Left lung (tissue), 10 donors: ENCODE results near the gene GPC5. TPM values are rescaled to one million over a fixed set of nuclear protein-coding genes. Genes with fewer than 3 reads are reported as not detected.

Experiments
- ATAC-seq: fragments of 200-7000 bp; cut with Tn5 transposase; one replicate; pipeline ENCODE4 v1.9.1; 2020; ENCODE audit warnings: moderate library complexity
- DNase-seq, 4 donors: peaks; one replicate each; pipeline ENCODE4 v3.0.0-alpha.2; 2013 to 2020
- H3K27ac ChIP-seq, 2 donors: fragments of 200-600 bp; sonication (generic) in 1 of 2; one replicate each; pipeline versions ENCODE4 v1.5.0 to v1.8.0; 2020 to 2021
- H3K27me3 ChIP-seq, 2 donors: fragments of 200-600 bp; sonication (generic) in 1 of 2; one replicate each; pipeline versions ENCODE4 v1.5.0 to v1.8.0; 2020 to 2021
- H3K36me3 ChIP-seq, 2 donors: fragments of 200-600 bp; sonication (generic) in 1 of 2; one replicate each; pipeline versions ENCODE4 v1.5.0 to v1.8.0; 2020 to 2021
- H3K4me1 ChIP-seq, 2 donors: fragments of 200-600 bp; one replicate each; pipeline ENCODE4 v1.8.0; 2021
- H3K4me3 ChIP-seq, 2 donors: fragments of 200-600 bp; sonication (generic) in 1 of 2; one replicate each; pipeline versions ENCODE4 v1.5.0 to v1.8.0; 2020 to 2021; ENCODE audit warnings: mild to moderate bottlenecking in 1 of 2
- H3K9me3 ChIP-seq, 2 donors: fragments of 200-600 bp; sonication (generic) in 1 of 2; one replicate each; pipeline versions ENCODE4 v1.5.0 to v1.8.0; 2020 to 2021
- CTCF ChIP-seq, 2 donors: fragments of 200-600 bp; sonication (generic) in 1 of 2; IDR thresholded peaks; one replicate each; pipeline versions ENCODE4 v1.5.0 to v1.8.0; 2021; ENCODE audit warnings: antibody characterized with exemption in 2 of 2
- intact Hi-C, 2 donors: fragments of 100-400 bp; cut with DNase I; formaldehyde crosslinking; loops; one replicate each; pipeline versions ENCODE4 v1.11.2 to v1.14.2; 2022
- polyA plus RNA-seq, 6 donors: library from polyadenylated mRNA; unstranded; fragments of 120-200 nt; gene quantifications; one replicate each; pipeline ENCODE4 v1.2.1, GENCODE V29; 2013; ENCODE audit not compliant: insufficient read length in 6 of 6
- total RNA-seq, 2 donors: library from RNA; stranded (reverse); fragmentation: NEBNext Ultra II Directional; extraction: Animal tissue kit (Norgen Biotek cat#: 25700); gene quantifications; one replicate each; pipeline ENCODE4 v1.2.1, GENCODE V29; 2021
- donor health status: DM: no; HTN: yes; CAD: no.
- donor health status: DM: no; HTN: no; CAD: no.

The GPC5 gene
- total and polyA plus RNA-seq, 8 donors = 9.2 to 19.5 (median 11.5) TPM

- Histone ChIP-seq H3K27me3 (no peaks in the 10 kb centered on the region), H3K9me3 (peaks cover 0 to 6% of the 10 kb centered on the region in 2 donors), H3K4me3 (no peak overlapping the region), H3K4me1 (peaks cover 3 to 6% of the 10 kb centered on the region in 2 donors), H3K36me3 (no peaks in the 10 kb centered on the region), H3K27ac (no peak overlapping the region)
- TF ChIP-seq CTCF (IDR thresholded peaks at IDR 0.05) = no peak
- ATAC-seq = no peak
- intact Hi-C loops = no loop called here
- DNase-seq = no peak
Measured at GRCh38 chr13:92807966-92808365, 1409.5 kb downstream of the GPC5 start.

GRCh38 chr13:92821324-92821723 lies 1422.9 kb downstream of the GPC5 start:
- H3K9me3 ChIP-seq = no peaks in the 10 kb centered on the region
- no peak for ATAC-seq
- no peaks in the 10 kb centered on the region for H3K27me3 ChIP-seq
- no peak overlapping the region for H3K4me3 ChIP-seq
- no peak for DNase-seq
- no peak overlapping the region for H3K27ac ChIP-seq
- H3K36me3 ChIP-seq = no peaks in the 10 kb centered on the region
- no peak for TF ChIP-seq CTCF (IDR thresholded peaks at IDR 0.05)
- intact Hi-C loops = no loop called here
- H3K4me1 ChIP-seq = no peaks in the 10 kb centered on the region

- no peak overlapping the region for H3K27ac ChIP-seq
- intact Hi-C loops = no loop called here
- DNase-seq = no peak
- no peaks in the 10 kb centered on the region for H3K9me3 ChIP-seq
- TF ChIP-seq CTCF (IDR thresholded peaks at IDR 0.05) = no peak
- H3K27me3 ChIP-seq = no peaks in the 10 kb centered on the region
- ATAC-seq = no peak
- H3K4me3 ChIP-seq = no peak overlapping the region
- no peaks in the 10 kb centered on the region for H3K4me1 ChIP-seq
- H3K36me3 ChIP-seq = no peaks in the 10 kb centered on the region
Measured at GRCh38 chr13:92823059-92823458, 1424.6 kb downstream of the GPC5 start.

GRCh38 chr13:92825938-92826596 lies 1427.6 kb downstream of the GPC5 start:
- Histone ChIP-seq H3K27ac (no peak overlapping the region), H3K27me3 (no peaks in the 10 kb centered on the region), H3K4me1 (no peaks in the 10 kb centered on the region), H3K9me3 (no peaks in the 10 kb centered on the region), H3K4me3 (no peak overlapping the region), H3K36me3 (no peaks in the 10 kb centered on the region)
- DNase-seq (no peak), ATAC-seq (peak; percentile 22)
- no peak for TF ChIP-seq CTCF (IDR thresholded peaks at IDR 0.05)
- intact Hi-C loops = no loop called here

- ATAC-seq = no peak
Measured at GRCh38 chr13:92827503-92827902, 1429.1 kb downstream of the GPC5 start.

More at GRCh38 chr13:92827503-92827902, 1429.1 kb downstream of the GPC5 start:
- Histone ChIP-seq H3K27ac (no peak overlapping the region), H3K27me3 (no peaks in the 10 kb centered on the region), H3K4me1 (no peaks in the 10 kb centered on the region), H3K9me3 (peaks cover 0 to 3% of the 10 kb centered on the region in 2 donors), H3K36me3 (no peaks in the 10 kb centered on the region), H3K4me3 (no peak overlapping the region)
- TF ChIP-seq CTCF (IDR thresholded peaks at IDR 0.05) = no peak
- intact Hi-C loops = no loop called here
- DNase-seq = no peak
